ENCODE data around the gene BRI3BP.
A peak's percentile ranks its signal among the peaks of the same experiment; 100 is the strongest.
"Not testable (repeated sequence)": the region's sequence is repeated elsewhere in the genome, so short reads cannot be mapped to it uniquely, and the experiment has no call there.

BRI3BP gene

DNA sequence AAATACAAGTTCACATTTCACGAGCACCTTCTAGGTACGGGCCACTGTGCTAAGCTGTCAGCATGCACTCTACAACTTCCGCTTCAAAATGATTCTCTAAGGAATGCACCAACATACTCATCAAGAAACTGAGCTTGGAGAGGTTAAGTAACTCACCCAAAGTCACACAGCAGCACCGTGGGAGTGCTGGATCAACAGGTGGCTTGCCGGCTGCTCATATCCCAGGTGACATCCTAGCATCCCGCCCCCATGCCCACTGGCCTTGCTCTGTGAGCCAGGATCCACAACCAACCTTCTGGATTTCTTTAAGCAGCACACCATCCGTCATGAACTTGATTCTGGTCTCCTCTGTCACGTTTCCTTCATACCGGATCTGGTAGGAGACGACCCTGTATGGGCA is 21.2 kb upstream of the BRI3BP start:
- TF ChIP-seq, protein P1, sequence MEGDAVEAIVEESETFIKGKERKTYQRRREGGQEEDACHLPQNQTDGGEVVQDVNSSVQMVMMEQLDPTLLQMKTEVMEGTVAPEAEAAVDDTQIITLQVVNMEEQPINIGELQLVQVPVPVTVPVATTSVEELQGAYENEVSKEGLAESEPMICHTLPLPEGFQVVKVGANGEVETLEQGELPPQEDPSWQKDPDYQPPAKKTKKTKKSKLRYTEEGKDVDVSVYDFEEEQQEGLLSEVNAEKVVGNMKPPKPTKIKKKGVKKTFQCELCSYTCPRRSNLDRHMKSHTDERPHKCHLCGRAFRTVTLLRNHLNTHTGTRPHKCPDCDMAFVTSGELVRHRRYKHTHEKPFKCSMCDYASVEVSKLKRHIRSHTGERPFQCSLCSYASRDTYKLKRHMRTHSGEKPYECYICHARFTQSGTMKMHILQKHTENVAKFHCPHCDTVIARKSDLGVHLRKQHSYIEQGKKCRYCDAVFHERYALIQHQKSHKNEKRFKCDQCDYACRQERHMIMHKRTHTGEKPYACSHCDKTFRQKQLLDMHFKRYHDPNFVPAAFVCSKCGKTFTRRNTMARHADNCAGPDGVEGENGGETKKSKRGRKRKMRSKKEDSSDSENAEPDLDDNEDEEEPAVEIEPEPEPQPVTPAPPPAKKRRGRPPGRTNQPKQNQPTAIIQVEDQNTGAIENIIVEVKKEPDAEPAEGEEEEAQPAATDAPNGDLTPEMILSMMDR (IDR thresholded peaks at IDR 0.05; ENCODE audit: insufficient read depth, low read depth, low read length, missing control alignments) = no peak
- no peak overlapping the region for H3K4me3 ChIP-seq (ENCODE audit: low read depth, low read length)
- DNase-seq (ENCODE audit: low read depth) = no peak

DNA sequence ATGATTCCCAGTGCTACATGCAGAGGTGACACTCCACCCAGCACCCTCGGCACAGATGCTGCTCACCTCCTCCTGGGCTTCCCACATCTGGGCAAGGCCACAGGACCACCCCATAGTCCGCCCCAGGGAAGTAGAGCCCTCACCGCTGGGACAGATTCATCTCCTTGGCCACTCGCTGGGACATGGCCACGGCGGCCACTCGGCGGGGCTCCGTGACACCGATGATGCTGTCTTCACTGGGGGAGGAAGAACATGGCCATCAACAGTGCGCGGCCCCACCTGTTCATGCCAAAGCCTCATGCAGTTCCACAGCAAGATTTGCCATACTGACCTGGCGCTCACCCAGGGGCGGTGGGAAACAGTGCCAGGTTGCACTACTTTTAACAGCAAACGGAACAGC is 18.2 kb upstream of the BRI3BP start:
- no peak overlapping the region for H3K4me3 ChIP-seq (ENCODE audit: low read depth, low read length)
- no peak for DNase-seq (ENCODE audit: low read depth)
- TF ChIP-seq, protein P1 (IDR thresholded peaks at IDR 0.05; ENCODE audit: insufficient read depth, low read depth, low read length, missing control alignments) = no peak

DNA sequence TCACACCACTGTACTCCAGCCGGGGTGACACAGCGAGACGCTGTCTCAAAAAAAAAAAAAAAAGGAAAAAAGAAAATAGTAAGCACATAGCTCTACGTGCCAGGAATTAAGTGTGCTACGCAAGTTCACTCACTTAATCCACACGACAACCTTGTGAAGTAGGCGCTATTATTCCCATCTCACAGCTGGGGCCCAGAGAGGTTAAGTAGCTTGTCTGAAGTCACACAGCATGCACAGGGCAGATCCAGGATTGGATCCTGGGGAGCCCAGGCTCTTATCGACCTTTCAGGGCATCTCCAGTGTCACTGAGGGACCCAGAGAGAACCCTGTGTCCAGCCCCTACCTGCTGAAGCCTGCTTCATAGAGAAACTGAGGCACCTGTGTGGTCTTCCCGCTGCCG is 16.4 kb upstream of the BRI3BP start:
- no peak overlapping the region for H3K4me3 ChIP-seq (ENCODE audit: low read depth, low read length)
- TF ChIP-seq, protein P1 (IDR thresholded peaks at IDR 0.05; ENCODE audit: insufficient read depth, low read depth, low read length, missing control alignments) = no peak

DNA sequence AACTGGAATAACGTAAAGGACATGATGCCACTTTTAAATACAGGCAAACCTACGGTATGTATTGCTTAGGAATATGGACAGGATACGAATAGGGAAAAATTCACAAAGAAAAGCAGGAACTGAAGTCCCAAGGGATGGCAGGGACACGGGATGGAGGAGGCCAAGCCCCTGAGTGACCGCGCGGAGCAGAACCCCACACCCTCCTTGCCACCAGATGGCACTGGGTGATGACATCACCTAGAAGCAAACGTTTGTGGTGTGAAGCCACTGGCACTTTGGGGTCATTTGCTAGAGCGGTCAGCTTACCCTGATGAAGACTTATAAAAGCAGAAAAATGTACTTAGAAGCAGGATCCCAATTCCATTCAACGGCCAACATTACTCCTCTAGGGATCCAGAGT is 13.9 kb upstream of the BRI3BP start:
- H3K4me3 ChIP-seq (ENCODE audit: low read depth, low read length) = no peak overlapping the region
- DNase-seq (ENCODE audit: low read depth) = no peak
- TF ChIP-seq, protein P1 (IDR thresholded peaks at IDR 0.05; ENCODE audit: insufficient read depth, low read depth, low read length, missing control alignments) = no peak

More for the DNA sequence above, 16.4 kb upstream of the BRI3BP start:
- no peak for DNase-seq (ENCODE audit: low read depth)

DNA sequence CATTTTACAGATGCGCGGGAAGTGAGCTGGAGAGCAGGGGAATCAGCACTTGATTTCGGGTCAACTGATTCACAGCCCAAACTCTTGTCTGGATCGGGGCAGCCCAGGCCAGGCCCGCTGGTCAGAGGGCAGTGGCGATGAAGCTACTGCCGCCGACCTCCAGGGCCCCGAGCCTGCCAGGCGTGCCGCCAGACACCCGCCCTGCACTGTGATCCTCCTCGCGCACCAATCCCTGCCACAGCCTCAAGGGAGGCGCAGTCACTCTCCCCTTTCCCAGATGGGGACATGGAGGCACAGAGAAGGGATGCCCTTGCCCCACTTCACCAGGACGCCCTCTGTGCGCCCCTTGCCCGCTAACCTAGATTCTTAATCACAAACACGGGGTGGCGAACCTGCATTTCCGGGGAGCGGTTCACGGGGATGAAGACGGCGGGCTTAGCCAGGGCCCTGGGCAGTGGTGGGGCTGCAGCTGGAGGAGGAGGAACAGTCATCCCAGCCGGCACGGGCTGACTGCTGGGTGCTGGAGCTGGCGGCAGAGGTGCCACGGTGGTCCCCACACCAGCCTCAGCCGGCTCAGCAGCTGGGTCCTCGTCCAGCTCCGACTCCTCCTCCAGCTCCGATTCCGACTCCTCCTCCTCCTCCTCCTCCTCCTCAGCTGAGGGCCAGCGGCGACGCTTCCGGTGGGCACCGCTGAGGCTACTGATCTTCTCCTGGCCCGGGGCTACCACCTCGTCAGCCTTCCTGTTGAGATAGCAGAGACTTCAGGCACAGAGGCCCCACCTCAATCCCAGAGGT is 13.2 kb upstream of the BRI3BP start:
- no peak overlapping the region for H3K4me3 ChIP-seq (ENCODE audit: low read depth, low read length)
- DNase-seq (ENCODE audit: low read depth) = no peak
- TF ChIP-seq, protein P1 (IDR thresholded peaks at IDR 0.05; ENCODE audit: insufficient read depth, low read depth, low read length, missing control alignments) = no peak

DNA sequence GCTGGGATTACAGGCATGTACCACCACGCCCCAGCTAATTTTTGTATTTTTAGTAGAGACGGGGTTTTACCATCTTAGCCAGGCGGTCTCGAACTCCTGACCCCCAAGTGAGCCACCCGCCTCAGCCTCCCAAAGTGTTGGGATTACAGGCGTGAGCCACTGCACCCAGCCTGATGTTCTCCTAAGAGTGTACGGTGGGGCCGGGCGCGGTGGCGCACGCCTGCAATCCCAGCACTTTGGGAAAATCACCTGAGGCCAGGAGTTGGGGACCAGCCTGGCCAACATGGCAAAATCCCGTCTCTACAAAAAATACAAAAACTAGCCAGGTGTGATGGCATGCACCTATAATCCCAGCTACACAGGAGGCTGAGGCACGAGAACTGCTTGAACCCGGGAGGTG is 6.6 kb upstream of the BRI3BP start:
- DNase-seq (ENCODE audit: low read depth); H3K4me3 ChIP-seq (ENCODE audit: low read depth, low read length): not testable (repeated sequence)

DNA sequence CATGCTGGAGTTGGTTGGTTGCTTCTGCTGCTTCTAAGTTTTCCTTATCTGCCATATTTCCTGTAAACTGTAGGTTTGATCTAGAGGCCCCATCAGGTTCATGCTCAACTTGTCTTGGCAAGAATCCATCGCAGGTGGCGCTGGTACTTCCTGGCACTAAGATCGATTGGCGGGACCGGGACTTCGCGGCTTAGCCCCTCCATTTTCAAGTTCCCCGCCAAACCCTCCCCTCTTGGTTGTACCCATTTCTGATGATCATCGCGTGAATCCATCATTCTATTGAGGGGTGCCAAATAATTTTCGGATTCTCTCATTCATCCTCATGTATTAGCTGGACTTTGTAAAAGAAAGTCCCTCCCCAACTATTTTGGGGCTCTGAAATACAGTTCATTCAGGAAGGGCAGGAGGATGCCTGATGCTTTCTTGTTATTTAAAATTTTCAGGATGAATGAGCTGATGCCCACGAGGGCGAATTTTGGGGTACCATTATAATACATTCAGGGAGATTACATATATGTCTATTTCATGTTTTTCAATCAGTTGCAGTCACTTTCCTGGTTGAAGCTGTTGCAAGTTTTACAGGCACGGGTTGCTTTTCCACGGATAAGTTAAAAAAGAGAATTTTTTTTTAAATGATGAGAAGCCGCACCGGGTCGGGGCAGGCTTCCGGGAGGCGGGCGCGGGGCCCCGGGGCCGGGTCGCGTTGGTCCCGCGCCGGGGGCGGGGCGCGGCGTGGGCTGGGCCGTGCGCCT is 395 bp upstream of the BRI3BP start:
- TF ChIP-seq, protein P1 (IDR thresholded peaks at IDR 0.05; ENCODE audit: insufficient read depth, low read depth, low read length, missing control alignments) = peak; percentile 51
- DNase-seq (ENCODE audit: low read depth) = peak; percentile 97
- peak overlapping the region; percentile 85 for H3K4me3 ChIP-seq (ENCODE audit: low read depth, low read length)
